Stomach (tissue), 4 donors: ENCODE measurements around the gene LUM.
"Not testable (repeated sequence)": the region's sequence is repeated elsewhere in the genome, so short reads cannot be mapped to it uniquely, and the experiment has no call there.

Source experiments
- CTCF ChIP-seq, 7 experiments: fragments of 450-650 bp in 4 of 7; fragments of 200-600 bp in 3 of 7; sonication (generic) in 3 of 7; IDR thresholded peaks; one replicate each; pipeline ENCODE4 v1.5.1; 2016 to 2019; ENCODE audit warnings: antibody characterized with exemption in 7 of 7, control low read depth in 2 of 7, mild to moderate bottlenecking in 1 of 7
- EP300 ChIP-seq: sonication (generic); formaldehyde crosslinking; IDR thresholded peaks from one replicate; pipeline ENCODE4 v1.6.1; 2017; ENCODE audit warnings: antibody characterized with exemption
- POLR2A ChIP-seq, 4 donors: fragments of 450-650 bp; IDR thresholded peaks; one replicate each; pipeline ENCODE4 v1.6.1; 2016; ENCODE audit warnings: antibody characterized with exemption in 4 of 4, control low read depth in 2 of 4, mild to moderate bottlenecking in 1 of 4, moderate library complexity in 1 of 4
- POLR2AphosphoS5 ChIP-seq, 3 donors: sonication (generic); formaldehyde crosslinking; IDR thresholded peaks; one replicate each; pipeline ENCODE4 v1.6.1; 2016; ENCODE audit warnings: antibody characterized with exemption in 3 of 3

- TF ChIP-seq POLR2A (IDR thresholded peaks at IDR 0.05); CTCF (IDR thresholded peaks at IDR 0.05); POLR2AphosphoS5 (IDR thresholded peaks at IDR 0.05); EP300: not testable (repeated sequence)
Measured at GRCh38 chr12:91089953-91090352, 21.3 kb downstream of the LUM start.
